A673 (cell line): ENCODE data around the gene POU2F2. TPM values are rescaled to one million over a fixed set of nuclear protein-coding genes. Genes with fewer than 3 reads are reported as not detected.

ENCODE experiments used
- BruUV-seq: library from RNA; stranded (reverse); fragments of 400-500 nt; replicated peaks from 2 replicates; lab custom pipeline; 2021; lab: Mats Ljungman, UMichigan
- CTCF ChIA-PET: fragments of 300-600 bp; sonication (Branson Sonifier 250); formaldehyde crosslinking; loops from one replicate; lab custom pipeline; 2022; ENCODE audit warnings: antibody characterized with exemption; lab: Charles Lee
- POLR2A ChIA-PET: fragments of 300-600 bp; sonication (Branson Sonifier 250); formaldehyde crosslinking; loops from one replicate; lab custom pipeline; 2022; ENCODE audit warnings: antibody characterized with exemption; ENCODE audit not compliant: low non-redundant PET; lab: Charles Lee
- DNase-seq: peaks from one replicate; pipeline ENCODE4 v3.0.0-alpha.2; 2015; ENCODE audit warnings: low spot score
- H3K27ac ChIP-seq: fragments of 200-600 bp; sonication (generic); 2 replicates; pipeline ENCODE4 v1.5.1; 2016; ENCODE audit warnings: mixed run types, low read depth, mild to moderate bottlenecking, mixed read lengths, antibody characterized with exemption, low read length; ENCODE audit not compliant: poor library complexity, severe bottlenecking
- H3K27me3 ChIP-seq: fragments of 200-600 bp; sonication (generic); replicated peaks from 2 replicates; pipeline ENCODE4 v1.6.1; 2017; ENCODE audit warnings: mixed run types, low read depth, mild to moderate bottlenecking, mixed read lengths, antibody characterized with exemption, low read length; ENCODE audit not compliant: insufficient read depth, poor library complexity
- H3K36me3 ChIP-seq: fragments of 200-600 bp; sonication (generic); 2 replicates; pipeline ENCODE4 v1.6.1; 2016; ENCODE audit warnings: mixed run types, mild to moderate bottlenecking, mixed read lengths, antibody characterized with exemption, low read length; ENCODE audit not compliant: insufficient read depth, poor library complexity, severe bottlenecking
- H3K4me1 ChIP-seq: fragments of 200-600 bp; sonication (generic); 2 replicates; pipeline ENCODE4 v1.6.1; 2017; ENCODE audit warnings: mixed run types, mild to moderate bottlenecking, mixed read lengths, antibody characterized with exemption, low read length; ENCODE audit not compliant: insufficient read depth, poor library complexity, severe bottlenecking
- H3K4me3 ChIP-seq: fragments of 200-600 bp; sonication (generic); 2 replicates; pipeline ENCODE4 v1.5.1; 2016; ENCODE audit warnings: low read depth, mixed run types, mild to moderate bottlenecking, mixed read lengths, low read length; ENCODE audit not compliant: poor library complexity, severe bottlenecking
- H3K9me3 ChIP-seq: fragments of 200-600 bp; sonication (generic); 2 replicates; pipeline ENCODE4 v1.6.1; 2016; ENCODE audit warnings: mixed run types, low read depth, mild to moderate bottlenecking, mixed read lengths, antibody characterized with exemption, low read length; ENCODE audit not compliant: poor library complexity, severe bottlenecking
- EZH2 ChIP-seq: fragments of 200-600 bp; sonication (generic); IDR thresholded peaks from 2 replicates; pipeline ENCODE4 v1.6.1; 2017; ENCODE audit warnings: borderline replicate concordance, low read depth, mild to moderate bottlenecking, mixed read lengths, antibody characterized with exemption, low read length; ENCODE audit not compliant: poor library complexity, severe bottlenecking
- intact Hi-C: fragments of 100-400 bp; cut with micrococcal nuclease; formaldehyde crosslinking; loops from one replicate; pipeline ENCODE4 v1.10.0; 2022; ENCODE audit not compliant: unreplicated experiment
- total RNA-seq: library from RNA; stranded (reverse); gene quantifications from 2 replicates; pipeline ENCODE4 v1.2.3, GENCODE V29; 2021
- TF ChIP-seq, protein P1 (sequence below): fragments of 300-800, 200-600 bp; sonication (generic); conservative IDR thresholded peaks from 2 replicates; pipeline ENCODE4 v1.5.1; 2017; ENCODE audit warnings: low read depth, mild to moderate bottlenecking, antibody characterized with exemption, low read length, moderate library complexity, mixed read lengths

The POU2F2 gene
- total RNA-seq, 1 experiment from 2014 or later = 2.5 TPM

DNA sequence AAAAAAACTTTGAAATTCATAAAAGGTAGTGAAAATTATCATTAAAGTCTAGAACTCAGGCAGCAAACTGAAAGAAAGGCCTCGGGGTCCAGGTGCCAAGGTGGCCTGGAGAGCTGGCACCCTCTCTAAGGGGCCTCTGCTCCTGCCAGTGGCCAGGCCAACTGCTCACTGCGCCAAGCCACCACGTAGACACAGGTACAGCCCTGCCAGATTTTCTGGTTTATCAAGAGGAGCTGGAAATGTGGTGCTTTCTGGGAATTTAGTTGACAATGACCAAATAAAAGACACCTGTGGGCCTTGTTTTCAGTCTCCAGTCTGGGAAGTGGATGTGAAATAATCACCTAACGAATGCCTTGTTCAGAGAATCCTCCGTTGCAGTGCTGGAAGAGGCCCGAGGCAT lies 33.5 kb downstream of the POU2F2 start:
- DNase-seq = no peak
- intact Hi-C loops = no loop called here
- H3K27ac ChIP-seq = no peak overlapping the region
- H3K27me3 ChIP-seq = no peaks in the 10 kb centered on the region
- POLR2A ChIA-PET = no interaction called here
- TF ChIP-seq, protein P1, sequence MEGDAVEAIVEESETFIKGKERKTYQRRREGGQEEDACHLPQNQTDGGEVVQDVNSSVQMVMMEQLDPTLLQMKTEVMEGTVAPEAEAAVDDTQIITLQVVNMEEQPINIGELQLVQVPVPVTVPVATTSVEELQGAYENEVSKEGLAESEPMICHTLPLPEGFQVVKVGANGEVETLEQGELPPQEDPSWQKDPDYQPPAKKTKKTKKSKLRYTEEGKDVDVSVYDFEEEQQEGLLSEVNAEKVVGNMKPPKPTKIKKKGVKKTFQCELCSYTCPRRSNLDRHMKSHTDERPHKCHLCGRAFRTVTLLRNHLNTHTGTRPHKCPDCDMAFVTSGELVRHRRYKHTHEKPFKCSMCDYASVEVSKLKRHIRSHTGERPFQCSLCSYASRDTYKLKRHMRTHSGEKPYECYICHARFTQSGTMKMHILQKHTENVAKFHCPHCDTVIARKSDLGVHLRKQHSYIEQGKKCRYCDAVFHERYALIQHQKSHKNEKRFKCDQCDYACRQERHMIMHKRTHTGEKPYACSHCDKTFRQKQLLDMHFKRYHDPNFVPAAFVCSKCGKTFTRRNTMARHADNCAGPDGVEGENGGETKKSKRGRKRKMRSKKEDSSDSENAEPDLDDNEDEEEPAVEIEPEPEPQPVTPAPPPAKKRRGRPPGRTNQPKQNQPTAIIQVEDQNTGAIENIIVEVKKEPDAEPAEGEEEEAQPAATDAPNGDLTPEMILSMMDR = no peak
- TF ChIP-seq EZH2 = no peak
- no peaks in the 10 kb centered on the region for H3K4me1 ChIP-seq
- no peak overlapping the region for H3K4me3 ChIP-seq
- H3K36me3 ChIP-seq = no peaks in the 10 kb centered on the region
- H3K9me3 ChIP-seq = no peaks in the 10 kb centered on the region
- CTCF ChIA-PET = no interaction called here
- BruUV-seq = no TSS peak

DNA sequence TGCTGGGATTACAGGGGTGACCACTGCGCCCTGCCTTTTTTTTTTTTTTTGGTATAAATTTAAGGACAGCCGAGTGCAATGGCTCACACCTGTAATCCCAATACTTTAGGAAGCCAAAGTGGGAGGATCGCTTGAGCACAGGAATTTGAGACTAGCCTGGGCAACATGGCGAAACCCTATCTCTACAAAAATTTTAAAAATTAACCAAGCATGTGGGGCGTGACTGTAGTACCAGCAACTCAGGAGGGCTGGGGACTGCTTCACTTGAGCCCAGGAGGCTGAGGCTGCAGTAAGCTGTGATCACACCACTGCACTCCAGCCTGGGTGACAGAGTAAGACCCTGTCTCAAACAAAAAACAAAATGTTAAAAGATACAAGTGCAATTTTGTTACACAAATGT lies 34.8 kb downstream of the POU2F2 start:
- no peak for DNase-seq
- Histone ChIP-seq H3K4me1 (no peaks in the 10 kb centered on the region), H3K27ac (no peak overlapping the region), H3K36me3 (no peaks in the 10 kb centered on the region), H3K4me3 (no peak overlapping the region), H3K9me3 (no peaks in the 10 kb centered on the region), H3K27me3 (no peaks in the 10 kb centered on the region)
- intact Hi-C loops = no loop called here
- no peak for TF ChIP-seq EZH2
- TF ChIP-seq, protein P1 = no peak
- no TSS peak for BruUV-seq
- ChIA-PET POLR2A (no interaction called here), CTCF (interaction anchor here (0.7 kb wide), 1 partner anchor 98 kb away, joined by 3 read pairs; no protein-coding TSS in a partner anchor)

DNA sequence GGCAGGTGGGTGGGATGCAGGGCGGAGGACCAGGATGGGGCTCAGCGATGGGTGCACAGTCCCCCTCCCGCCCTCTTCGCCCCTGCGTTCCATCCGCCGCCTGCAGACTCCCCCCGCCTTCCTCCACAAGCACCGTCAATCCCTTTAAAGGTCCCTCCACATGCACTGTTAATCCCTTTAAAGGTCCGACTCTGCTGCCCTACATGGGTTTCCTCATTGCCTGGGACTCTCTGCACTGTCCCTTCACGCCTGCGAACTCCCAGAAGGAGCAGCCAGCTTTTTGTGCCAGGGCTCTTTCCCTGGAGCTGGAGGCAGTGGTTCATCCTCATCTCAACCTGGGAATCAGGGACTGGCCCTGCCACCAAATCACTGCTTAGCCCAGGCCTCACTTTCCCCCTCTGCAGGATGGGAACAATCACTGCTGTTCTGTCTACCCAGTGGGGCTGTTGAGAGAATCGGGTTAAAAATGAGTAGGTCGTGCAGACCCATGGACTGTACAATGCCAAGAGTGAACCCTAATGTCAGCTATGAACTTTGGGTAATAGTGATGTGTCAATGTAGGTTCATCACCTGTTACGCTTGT lies 35.9 kb downstream of the POU2F2 start:
- ChIA-PET CTCF (no interaction called here), POLR2A (no interaction called here)
- intact Hi-C loops = no loop called here
- DNase-seq = no peak
- no peaks in the 10 kb centered on the region for H3K27me3 ChIP-seq
- H3K9me3 ChIP-seq = no peaks in the 10 kb centered on the region
- no peak for TF ChIP-seq EZH2
- TF ChIP-seq, protein P1 = no peak
- no peak overlapping the region for H3K27ac ChIP-seq
- no TSS peak for BruUV-seq
- H3K4me3 ChIP-seq = no peak overlapping the region
- H3K36me3 ChIP-seq = no peaks in the 10 kb centered on the region
- H3K4me1 ChIP-seq = peaks cover 5% of the 10 kb centered on the region
